OCI-LY3 (cell line): ENCODE results near the gene GDF15.

ENCODE experiments used
- H2AFZ ChIP-seq: fragments of 200-600, 300-600 bp; shearing (Covaris generic); 2 replicates; pipeline ENCODE4 v1.6.0; 2014; ENCODE audit warnings: antibody characterized with exemption, low read depth, low read length
- H3K27ac ChIP-seq: fragments of 200-600, 300-600 bp; sonication (generic); 2 replicates; pipeline ENCODE4 v1.5.1; 2014; ENCODE audit warnings: mild to moderate bottlenecking, low read length, moderate library complexity, mixed read lengths
- H3K27me3 ChIP-seq: fragments of 200-600, 300-600 bp; sonication (generic); 2 replicates; pipeline ENCODE4 v1.6.1; 2014; ENCODE audit warnings: low read depth, low read length, mixed read lengths
- H3K36me3 ChIP-seq: fragments of 200-600, 300-600 bp; sonication (generic); replicated peaks from 2 replicates; pipeline ENCODE3; 2014; ENCODE audit warnings: low read depth, low read length, mixed read lengths
- H3K4me1 ChIP-seq: fragments of 300-600, 200-600 bp; sonication (generic); 2 replicates; pipeline ENCODE4 v1.6.1; 2014; ENCODE audit warnings: low read length, mixed read lengths
- H3K4me2 ChIP-seq: fragments of 200-600, 300-600 bp; sonication (generic); 2 replicates; pipeline ENCODE4 v1.6.1; 2014; ENCODE audit warnings: low read length, mixed read lengths
- H3K4me3 ChIP-seq: fragments of 300-600, 200-600 bp; sonication (generic); 2 replicates; pipeline ENCODE4 v1.5.1; 2014; ENCODE audit warnings: antibody characterized with exemption, mild to moderate bottlenecking, low read length, moderate library complexity
- H3K79me2 ChIP-seq: fragments of 300-600, 200-600 bp; shearing (Covaris generic); 2 replicates; pipeline ENCODE4 v1.6.1; 2014; ENCODE audit warnings: mild to moderate bottlenecking, low read length, mixed read lengths
- H3K9ac ChIP-seq: fragments of 300-600, 200-600 bp; shearing (Covaris generic); 2 replicates; pipeline ENCODE4 v1.6.0; 2014; ENCODE audit warnings: mild to moderate bottlenecking, low read length, moderate library complexity
- H3K9me3 ChIP-seq: fragments of 200-600, 300-600 bp; shearing (Covaris generic); 2 replicates; pipeline ENCODE4 v1.6.1; 2014; ENCODE audit warnings: low read length, mixed read lengths; ENCODE audit not compliant: insufficient read depth
- H4K20me1 ChIP-seq: fragments of 200-600, 300-600 bp; sonication (generic); 2 replicates; pipeline ENCODE4 v1.6.1; 2016; ENCODE audit warnings: low read length, mixed read lengths; ENCODE audit not compliant: insufficient read depth
- CTCF ChIP-seq: fragments of 200-600, 300-600 bp; sonication (generic); IDR thresholded peaks from 2 replicates; pipeline ENCODE4 v1.5.1; 2014; ENCODE audit warnings: antibody characterized with exemption, low read length, low read depth
- EZH2phosphoT487 ChIP-seq: fragments of 200-600 bp; shearing (Covaris generic); IDR thresholded peaks from 2 replicates; pipeline ENCODE4 v1.6.1; 2018; ENCODE audit warnings: antibody characterized with exemption, mixed run types, low read depth

GDF15 gene

DNA sequence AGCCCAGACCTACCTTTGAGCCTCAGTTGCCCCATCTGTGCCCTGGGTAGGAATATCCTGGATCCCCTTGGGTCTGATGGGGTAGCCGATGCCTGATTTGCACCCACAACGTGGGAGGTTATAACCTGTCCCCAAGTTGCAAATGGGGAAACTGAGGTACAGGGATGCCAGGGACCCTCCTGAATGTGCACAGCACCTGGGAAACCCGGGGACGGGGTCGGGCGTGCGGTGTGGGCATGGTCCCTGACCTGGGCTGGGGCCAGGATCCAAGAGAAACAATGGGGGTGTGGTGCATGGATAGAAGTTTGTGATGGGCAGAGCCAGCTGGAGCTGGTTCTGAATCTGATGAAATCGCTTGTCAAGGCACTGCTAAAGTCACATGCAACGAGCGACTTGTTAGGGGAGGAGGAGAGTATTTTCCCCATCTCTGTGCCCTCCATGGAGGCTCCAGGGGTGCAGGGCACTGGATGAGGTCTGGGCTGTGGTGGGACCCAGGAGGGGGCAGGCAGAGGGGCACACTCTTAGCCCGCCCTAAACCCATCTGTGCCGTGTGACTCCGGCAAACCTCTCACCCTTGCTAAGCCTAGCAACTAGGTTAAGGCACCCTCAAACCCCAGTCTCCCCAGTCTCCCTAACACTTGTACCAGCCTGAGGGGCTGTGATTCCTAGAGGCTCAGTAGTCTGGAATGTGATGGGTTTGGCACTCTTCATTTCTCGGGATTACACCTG lies 749 bp downstream of the GDF15 start:
- no peaks in the 10 kb centered on the region for H4K20me1 ChIP-seq
- no peak overlapping the region for H3K4me3 ChIP-seq
- H3K27ac ChIP-seq, result no peak overlapping the region
- H3K9me3 ChIP-seq, result no peaks in the 10 kb centered on the region
- H2AFZ ChIP-seq, result no peak overlapping the region
- H3K79me2 ChIP-seq, result no peaks in the 10 kb centered on the region
- no peak overlapping the region for H3K9ac ChIP-seq
- H3K4me1 ChIP-seq, result peaks cover 5% of the 10 kb centered on the region; the same call in 1 of the 2 replicates
- peaks cover 4% of the 10 kb centered on the region for H3K36me3 ChIP-seq
- TF ChIP-seq CTCF (no peak), EZH2phosphoT487 (no peak)
- H3K27me3 ChIP-seq, result peaks cover 26% of the 10 kb centered on the region
- H3K4me2 ChIP-seq, result no peak overlapping the region

DNA sequence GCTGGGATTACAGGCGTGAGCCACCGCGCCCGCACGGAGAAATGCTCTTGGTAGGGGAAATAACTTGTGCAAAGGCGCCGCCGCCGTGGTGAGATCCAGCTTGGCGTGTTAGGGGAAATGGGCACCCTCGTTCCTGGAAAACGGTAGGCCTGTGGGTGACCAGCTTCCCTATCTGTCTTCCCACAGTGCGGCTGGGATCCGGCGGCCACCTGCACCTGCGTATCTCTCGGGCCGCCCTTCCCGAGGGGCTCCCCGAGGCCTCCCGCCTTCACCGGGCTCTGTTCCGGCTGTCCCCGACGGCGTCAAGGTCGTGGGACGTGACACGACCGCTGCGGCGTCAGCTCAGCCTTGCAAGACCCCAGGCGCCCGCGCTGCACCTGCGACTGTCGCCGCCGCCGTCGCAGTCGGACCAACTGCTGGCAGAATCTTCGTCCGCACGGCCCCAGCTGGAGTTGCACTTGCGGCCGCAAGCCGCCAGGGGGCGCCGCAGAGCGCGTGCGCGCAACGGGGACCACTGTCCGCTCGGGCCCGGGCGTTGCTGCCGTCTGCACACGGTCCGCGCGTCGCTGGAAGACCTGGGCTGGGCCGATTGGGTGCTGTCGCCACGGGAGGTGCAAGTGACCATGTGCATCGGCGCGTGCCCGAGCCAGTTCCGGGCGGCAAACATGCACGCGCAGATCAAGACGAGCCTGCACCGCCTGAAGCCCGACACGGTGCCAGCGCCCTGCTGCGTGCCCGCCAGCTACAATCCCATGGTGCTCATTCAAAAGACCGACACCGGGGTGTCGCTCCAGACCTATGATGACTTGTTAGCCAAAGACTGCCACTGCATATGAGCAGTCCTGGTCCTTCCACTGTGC lies 2.4 kb downstream of the GDF15 start:
- peak; percentile 91 for TF ChIP-seq CTCF
- TF ChIP-seq EZH2phosphoT487, result no peak
- H3K27me3 ChIP-seq, result peaks cover 26% of the 10 kb centered on the region
- H2AFZ ChIP-seq, result no peak overlapping the region; the same call in 1 of the 2 replicates
- H3K9ac ChIP-seq, result no peak overlapping the region
- peak overlapping the region; percentile 55 for H3K4me3 ChIP-seq
- H3K4me2 ChIP-seq, result peak overlapping the region; percentile 57
- peaks cover 15% of the 10 kb centered on the region for H3K4me1 ChIP-seq
- no peak overlapping the region for H3K27ac ChIP-seq
- no peaks in the 10 kb centered on the region for H3K79me2 ChIP-seq
- no peaks in the 10 kb centered on the region for H3K9me3 ChIP-seq
- H3K36me3 ChIP-seq, result peaks cover 4% of the 10 kb centered on the region
- no peaks in the 10 kb centered on the region for H4K20me1 ChIP-seq

DNA sequence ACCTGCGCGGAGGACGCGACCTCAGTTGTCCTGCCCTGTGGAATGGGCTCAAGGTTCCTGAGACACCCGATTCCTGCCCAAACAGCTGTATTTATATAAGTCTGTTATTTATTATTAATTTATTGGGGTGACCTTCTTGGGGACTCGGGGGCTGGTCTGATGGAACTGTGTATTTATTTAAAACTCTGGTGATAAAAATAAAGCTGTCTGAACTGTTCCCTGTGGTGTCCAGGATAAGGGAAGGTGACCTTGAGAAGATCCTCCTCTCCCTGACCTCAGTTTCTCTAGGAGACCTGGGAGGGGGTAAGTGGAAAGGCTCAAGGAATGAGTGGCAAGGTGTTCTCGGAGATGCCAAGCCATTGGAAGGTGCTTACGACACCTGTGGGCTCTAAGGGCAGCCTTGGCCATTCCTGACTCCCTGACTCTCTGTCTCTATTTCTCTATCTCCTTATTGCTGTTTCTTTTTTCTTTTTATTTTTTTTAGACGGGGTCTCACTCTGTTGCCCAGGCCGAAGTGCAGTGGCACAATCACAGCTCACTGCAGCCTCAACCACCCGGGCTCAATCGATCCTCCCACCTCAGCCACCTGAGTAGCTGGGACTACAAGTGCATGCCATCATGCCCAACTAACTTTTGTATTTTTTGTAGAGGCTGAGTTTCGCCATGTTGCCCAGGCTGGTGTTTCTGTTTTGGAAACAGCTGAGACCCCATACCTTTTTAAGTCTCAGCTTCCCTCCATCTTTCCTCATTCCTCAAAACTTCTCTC lies 3.2 kb downstream of the GDF15 start:
- no peak overlapping the region for H3K4me3 ChIP-seq
- H3K4me2 ChIP-seq, result no peak overlapping the region
- no peak for TF ChIP-seq CTCF
- TF ChIP-seq EZH2phosphoT487, result no peak
- H3K36me3 ChIP-seq, result peaks cover 4% of the 10 kb centered on the region
- peaks cover 15% of the 10 kb centered on the region for H3K4me1 ChIP-seq
- H3K27me3 ChIP-seq, result peaks cover 26% of the 10 kb centered on the region
- H3K27ac ChIP-seq, result no peak overlapping the region
- H4K20me1 ChIP-seq, result no peaks in the 10 kb centered on the region
- no peak overlapping the region for H2AFZ ChIP-seq
- no peak overlapping the region for H3K9ac ChIP-seq
- no peaks in the 10 kb centered on the region for H3K9me3 ChIP-seq
- no peaks in the 10 kb centered on the region for H3K79me2 ChIP-seq

DNA sequence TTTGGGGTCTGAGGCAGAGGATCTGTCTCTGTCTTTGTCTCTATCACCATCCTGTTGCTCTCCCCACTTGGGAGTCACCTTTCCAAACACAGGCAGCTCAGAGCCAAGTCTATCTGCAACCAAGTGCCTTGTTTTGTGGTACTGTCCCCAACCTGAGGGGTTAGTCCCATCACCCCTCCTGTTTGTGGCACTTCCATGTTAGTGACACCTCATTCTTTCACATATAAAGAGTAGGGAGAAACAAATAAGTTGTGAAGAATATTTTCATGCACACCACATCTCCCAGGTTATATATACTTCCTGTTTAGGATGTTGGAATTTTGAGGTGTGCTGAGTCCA lies 3.7 kb downstream of the GDF15 start:
- Histone ChIP-seq H3K9ac (no peak overlapping the region), H3K27me3 (peaks cover 26% of the 10 kb centered on the region), H3K4me1 (peaks cover 15% of the 10 kb centered on the region), H2AFZ (no peak overlapping the region), H3K36me3 (peaks cover 4% of the 10 kb centered on the region), H3K9me3 (no peaks in the 10 kb centered on the region), H4K20me1 (no peaks in the 10 kb centered on the region), H3K4me3 (no peak overlapping the region), H3K4me2 (no peak overlapping the region), H3K27ac (no peak overlapping the region), H3K79me2 (no peaks in the 10 kb centered on the region)
- TF ChIP-seq CTCF (no peak), EZH2phosphoT487 (no peak)
